ENCODE data around the gene WFDC1.

WFDC1 gene

DNA sequence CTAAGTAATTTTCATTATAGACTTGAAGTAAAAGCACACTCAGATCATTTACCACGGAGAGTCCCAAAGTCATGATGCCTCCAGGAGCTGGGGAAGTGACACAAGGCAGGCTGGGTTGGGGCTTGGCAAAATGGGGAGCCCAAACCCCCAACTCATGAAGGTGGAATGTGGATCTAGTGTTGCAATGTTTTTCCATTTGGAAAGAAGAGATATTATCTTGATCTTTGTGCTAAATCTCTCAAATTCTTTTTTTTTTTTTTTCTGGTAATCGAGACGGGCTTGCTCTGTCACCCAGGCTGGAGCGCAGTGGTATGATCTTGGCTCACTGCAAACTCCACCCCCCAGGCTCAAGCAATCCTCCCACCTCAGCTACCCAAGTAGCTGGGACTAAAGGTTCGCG is 47.3 kb upstream of the WFDC1 start:
- H3K79me2 ChIP-seq (ENCODE audit: insufficient read depth, low read length) = no peaks in the 10 kb centered on the region
- H2AFZ ChIP-seq (ENCODE audit: low read depth, low read length) = no peak overlapping the region
- H3K9ac ChIP-seq (ENCODE audit: low read depth, low read length) = no peak overlapping the region
- no peak for TF ChIP-seq EZH2 (IDR thresholded peaks at IDR 0.05; ENCODE audit: borderline replicate concordance, low read depth, low read length, severe bottlenecking)
- TF ChIP-seq, protein P1, sequence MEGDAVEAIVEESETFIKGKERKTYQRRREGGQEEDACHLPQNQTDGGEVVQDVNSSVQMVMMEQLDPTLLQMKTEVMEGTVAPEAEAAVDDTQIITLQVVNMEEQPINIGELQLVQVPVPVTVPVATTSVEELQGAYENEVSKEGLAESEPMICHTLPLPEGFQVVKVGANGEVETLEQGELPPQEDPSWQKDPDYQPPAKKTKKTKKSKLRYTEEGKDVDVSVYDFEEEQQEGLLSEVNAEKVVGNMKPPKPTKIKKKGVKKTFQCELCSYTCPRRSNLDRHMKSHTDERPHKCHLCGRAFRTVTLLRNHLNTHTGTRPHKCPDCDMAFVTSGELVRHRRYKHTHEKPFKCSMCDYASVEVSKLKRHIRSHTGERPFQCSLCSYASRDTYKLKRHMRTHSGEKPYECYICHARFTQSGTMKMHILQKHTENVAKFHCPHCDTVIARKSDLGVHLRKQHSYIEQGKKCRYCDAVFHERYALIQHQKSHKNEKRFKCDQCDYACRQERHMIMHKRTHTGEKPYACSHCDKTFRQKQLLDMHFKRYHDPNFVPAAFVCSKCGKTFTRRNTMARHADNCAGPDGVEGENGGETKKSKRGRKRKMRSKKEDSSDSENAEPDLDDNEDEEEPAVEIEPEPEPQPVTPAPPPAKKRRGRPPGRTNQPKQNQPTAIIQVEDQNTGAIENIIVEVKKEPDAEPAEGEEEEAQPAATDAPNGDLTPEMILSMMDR (IDR thresholded peaks at IDR 0.05; ENCODE audit: borderline replicate concordance, extremely low read depth, low read length, poor library complexity, severe bottlenecking) = no peak
- ATAC-seq (ENCODE audit: insufficient read depth, low read depth) (no peak), DNase-seq (no peak)
- H3K27me3 ChIP-seq (ENCODE audit: insufficient read depth, low read length, poor library complexity) = peaks cover 10% of the 10 kb centered on the region
- peaks cover 2% of the 10 kb centered on the region; the same call in 1 of the 2 replicates for H4K20me1 ChIP-seq (ENCODE audit: insufficient read depth, low read length)
- H3K36me3 ChIP-seq (ENCODE audit: insufficient read depth, low read length) = no peaks in the 10 kb centered on the region
- H3K4me3 ChIP-seq (ENCODE audit: low read depth in 1 of 2, low read length in 2 of 2) = no peak overlapping the region
- H3K4me1 ChIP-seq (ENCODE audit: insufficient read depth, low read length) = no peaks in the 10 kb centered on the region
- no peaks in the 10 kb centered on the region for H3K9me3 ChIP-seq (ENCODE audit: insufficient read depth, low read length, severe bottlenecking)
- H3K4me2 ChIP-seq (ENCODE audit: insufficient read depth, low read length) = no peak overlapping the region
- no peak overlapping the region for H3K27ac ChIP-seq (ENCODE audit: low read length)

DNA sequence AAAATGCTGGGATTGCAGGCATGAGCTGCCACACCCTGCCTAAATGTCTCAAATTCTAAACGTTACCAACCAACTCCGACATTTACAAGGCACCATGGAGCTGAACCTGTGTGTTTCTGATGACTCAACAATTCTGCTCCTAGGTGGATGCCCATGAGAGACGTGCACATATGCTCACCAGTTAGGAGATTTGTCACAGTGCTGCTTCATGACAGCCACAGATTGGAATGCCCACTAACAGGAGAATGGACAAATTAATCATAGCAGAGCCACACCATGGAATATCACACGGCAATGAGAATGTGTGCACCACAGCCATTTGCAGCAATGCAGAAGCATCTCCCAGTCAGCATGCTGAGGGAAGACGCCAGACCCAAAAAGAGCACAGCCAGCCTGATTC is 46.8 kb upstream of the WFDC1 start:
- Histone ChIP-seq H3K4me2 (ENCODE audit: insufficient read depth, low read length) (no peak overlapping the region), H4K20me1 (ENCODE audit: insufficient read depth, low read length) (peaks cover 2% of the 10 kb centered on the region; the same call in 1 of the 2 replicates), H3K36me3 (ENCODE audit: insufficient read depth, low read length) (no peaks in the 10 kb centered on the region), H3K27me3 (ENCODE audit: insufficient read depth, low read length, poor library complexity) (peaks cover 7% of the 10 kb centered on the region), H2AFZ (ENCODE audit: low read depth, low read length) (no peak overlapping the region), H3K27ac (ENCODE audit: low read length) (no peak overlapping the region), H3K4me3 (ENCODE audit: low read depth in 1 of 2, low read length in 2 of 2) (no peak overlapping the region), H3K9ac (ENCODE audit: low read depth, low read length) (no peak overlapping the region), H3K79me2 (ENCODE audit: insufficient read depth, low read length) (no peaks in the 10 kb centered on the region), H3K9me3 (ENCODE audit: insufficient read depth, low read length, severe bottlenecking) (no peaks in the 10 kb centered on the region), H3K4me1 (ENCODE audit: insufficient read depth, low read length) (no peaks in the 10 kb centered on the region)
- TF ChIP-seq, protein P1 (IDR thresholded peaks at IDR 0.05; ENCODE audit: borderline replicate concordance, extremely low read depth, low read length, poor library complexity, severe bottlenecking) = no peak
- no peak for TF ChIP-seq EZH2 (IDR thresholded peaks at IDR 0.05; ENCODE audit: borderline replicate concordance, low read depth, low read length, severe bottlenecking)
- ATAC-seq (ENCODE audit: insufficient read depth, low read depth) (no peak), DNase-seq (no peak)

DNA sequence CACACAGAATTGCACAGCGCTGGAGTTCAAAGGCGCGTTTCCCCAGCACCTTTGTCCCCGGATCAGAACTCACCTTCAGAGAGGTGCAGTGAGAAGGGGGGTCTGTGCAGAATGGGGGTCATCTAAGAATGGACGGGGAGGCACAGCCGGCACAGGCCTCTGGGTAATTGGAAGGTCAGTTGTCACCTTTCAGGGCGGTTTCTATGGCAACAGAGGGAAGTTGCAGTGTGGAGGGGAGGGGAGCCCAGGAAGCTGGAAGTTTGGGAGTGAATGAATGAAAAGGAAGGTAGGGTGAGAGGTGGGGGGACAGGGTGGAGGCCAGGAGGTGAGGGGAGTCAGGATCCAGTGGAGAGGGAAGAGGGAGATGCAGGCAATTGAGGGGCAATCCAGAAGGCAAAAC is 42.5 kb upstream of the WFDC1 start:
- Histone ChIP-seq H3K9ac (ENCODE audit: low read depth, low read length) (no peak overlapping the region), H3K27me3 (ENCODE audit: insufficient read depth, low read length, poor library complexity) (peaks cover 12% of the 10 kb centered on the region), H4K20me1 (ENCODE audit: insufficient read depth, low read length) (no peaks in the 10 kb centered on the region), H3K4me1 (ENCODE audit: insufficient read depth, low read length) (no peaks in the 10 kb centered on the region), H3K4me3 (ENCODE audit: low read depth in 1 of 2, low read length in 2 of 2) (no peak overlapping the region), H3K4me2 (ENCODE audit: insufficient read depth, low read length) (no peak overlapping the region), H2AFZ (ENCODE audit: low read depth, low read length) (no peak overlapping the region), H3K27ac (ENCODE audit: low read length) (no peak overlapping the region), H3K9me3 (ENCODE audit: insufficient read depth, low read length, severe bottlenecking) (no peaks in the 10 kb centered on the region), H3K36me3 (ENCODE audit: insufficient read depth, low read length) (no peaks in the 10 kb centered on the region), H3K79me2 (ENCODE audit: insufficient read depth, low read length) (no peaks in the 10 kb centered on the region)
- TF ChIP-seq, protein P1 (IDR thresholded peaks at IDR 0.05; ENCODE audit: borderline replicate concordance, extremely low read depth, low read length, poor library complexity, severe bottlenecking) = no peak
- TF ChIP-seq EZH2 (IDR thresholded peaks at IDR 0.05; ENCODE audit: borderline replicate concordance, low read depth, low read length, severe bottlenecking) = no peak
- DNase-seq = no peak
- ATAC-seq (ENCODE audit: insufficient read depth, low read depth) = no peak

DNA sequence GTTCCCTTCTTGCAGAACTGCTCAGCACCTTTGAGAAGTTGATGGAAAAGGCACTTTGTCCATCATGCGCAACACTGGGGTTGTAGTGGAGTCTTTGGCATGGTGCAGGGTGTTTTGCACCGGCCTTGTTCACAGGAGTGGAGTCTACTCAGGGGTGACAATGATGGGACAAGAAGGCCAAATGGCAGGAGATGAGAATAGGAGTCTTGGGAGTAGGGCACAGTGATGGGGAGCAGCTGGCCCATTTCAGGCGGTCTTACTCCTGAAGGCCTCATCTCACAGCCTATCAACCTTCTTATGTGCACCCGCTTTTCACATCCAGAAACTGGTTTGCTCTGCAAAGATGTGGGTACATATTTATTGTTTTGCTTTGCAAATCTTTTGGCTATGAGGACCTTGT is 41.5 kb upstream of the WFDC1 start:
- no peak overlapping the region for H3K4me2 ChIP-seq (ENCODE audit: insufficient read depth, low read length)
- H3K27ac ChIP-seq (ENCODE audit: low read length) = no peak overlapping the region
- TF ChIP-seq, protein P1 (IDR thresholded peaks at IDR 0.05; ENCODE audit: borderline replicate concordance, extremely low read depth, low read length, poor library complexity, severe bottlenecking) = no peak
- TF ChIP-seq EZH2 (IDR thresholded peaks at IDR 0.05; ENCODE audit: borderline replicate concordance, low read depth, low read length, severe bottlenecking) = no peak
- H3K36me3 ChIP-seq (ENCODE audit: insufficient read depth, low read length) = no peaks in the 10 kb centered on the region
- no peak overlapping the region for H3K9ac ChIP-seq (ENCODE audit: low read depth, low read length)
- H3K27me3 ChIP-seq (ENCODE audit: insufficient read depth, low read length, poor library complexity) = peaks cover 12% of the 10 kb centered on the region
- H4K20me1 ChIP-seq (ENCODE audit: insufficient read depth, low read length) = no peaks in the 10 kb centered on the region
- H3K4me3 ChIP-seq (ENCODE audit: low read depth in 1 of 2, low read length in 2 of 2) = no peak overlapping the region
- DNase-seq (no peak), ATAC-seq (ENCODE audit: insufficient read depth, low read depth) (no peak)
- no peaks in the 10 kb centered on the region for H3K79me2 ChIP-seq (ENCODE audit: insufficient read depth, low read length)
- no peak overlapping the region for H2AFZ ChIP-seq (ENCODE audit: low read depth, low read length)
- no peaks in the 10 kb centered on the region for H3K4me1 ChIP-seq (ENCODE audit: insufficient read depth, low read length)
- no peaks in the 10 kb centered on the region for H3K9me3 ChIP-seq (ENCODE audit: insufficient read depth, low read length, severe bottlenecking)

Data from DND-41 (cell line).